Suprapubic skin (tissue), 4 donors: ENCODE results near the gene TAS1R1.

ENCODE experiments used
- CTCF ChIP-seq, 2 donors: fragments of 200-600 bp in 1 of 2; fragments of 450-650 bp in 1 of 2; sonication (generic) in 1 of 2; IDR thresholded peaks; one replicate each; pipeline ENCODE4 v1.5.1; 2016 to 2019; ENCODE audit warnings: antibody characterized with exemption in 2 of 2, mild to moderate bottlenecking in 1 of 2, moderate library complexity in 1 of 2
- EP300 ChIP-seq: sonication (generic); formaldehyde crosslinking; IDR thresholded peaks from one replicate; pipeline ENCODE4 v1.6.1; 2017; ENCODE audit warnings: antibody characterized with exemption
- POLR2A ChIP-seq, 2 donors: fragments of 450-650 bp; IDR thresholded peaks; one replicate each; pipeline ENCODE4 v1.6.1; 2017; ENCODE audit warnings: antibody characterized with exemption in 2 of 2, mild to moderate bottlenecking in 2 of 2, moderate library complexity in 2 of 2
- POLR2AphosphoS5 ChIP-seq, 3 donors: sonication (generic); formaldehyde crosslinking; IDR thresholded peaks; one replicate each; pipeline ENCODE4 v1.6.1; 2017; ENCODE audit warnings: antibody characterized with exemption in 3 of 3

- TF ChIP-seq POLR2AphosphoS5 (IDR thresholded peaks at IDR 0.05): no peak
- no peak for TF ChIP-seq EP300
- TF ChIP-seq POLR2A (IDR thresholded peaks at IDR 0.05): no peak
- TF ChIP-seq CTCF (IDR thresholded peaks at IDR 0.05): no peak
These were observed 30.7 kb downstream of the TAS1R1 start for GRCh38 chr1:6585841-6586240.
